ENCODE results near the gene PARN. TPM values are rescaled to one million over a fixed set of nuclear protein-coding genes. Genes with fewer than 3 reads are reported as not detected.
"Not testable (repeated sequence)": the region's sequence is repeated elsewhere in the genome, so short reads cannot be mapped to it uniquely, and the experiment has no call there.

The PARN gene
- total and polyA plus RNA-seq, 8 donors = 8.3 to 19.6 (median 14.1) TPM

GRCh38 chr16:14446796-14447195 is 183.3 kb downstream of the PARN start:
- DNase-seq (no peak), ATAC-seq (no peak), FAIRE-seq (no peak)
- Histone ChIP-seq H3K4me1 (no peaks in the 10 kb centered on the region), H3K4me3 (no peak overlapping the region), H3K27me3 (no peaks in the 10 kb centered on the region), H3K9me3 (no peaks in the 10 kb centered on the region), H3K27ac (no peak overlapping the region), H3K36me3 (no peaks in the 10 kb centered on the region)
- intact Hi-C loops (cut with DNase I) = no loop called here
- no peak for TF ChIP-seq CTCF (IDR thresholded peaks at IDR 0.05)
- 93 to 95% methylated on average over 5 of the region's 5 CpGs for WGBS, 2 donors

- no peak for DNase-seq
- WGBS, 2 donors = 95 to 96% methylated on average over 12 of the region's 12 CpGs
- no peak for FAIRE-seq
These were observed 183.9 kb downstream of the PARN start for GRCh38 chr16:14445937-14446715.

GRCh38 chr16:14444979-14445810 is 184.9 kb downstream of the PARN start:
- Histone ChIP-seq H3K9me3 (no peaks in the 10 kb centered on the region), H3K27me3 (no peaks in the 10 kb centered on the region), H3K36me3 (no peaks in the 10 kb centered on the region), H3K4me1 (no peaks in the 10 kb centered on the region), H3K4me3 (no peak overlapping the region), H3K27ac (no peak overlapping the region)
- intact Hi-C loops (cut with DNase I) = no loop called here
- ATAC-seq = no peak
- WGBS, 2 donors = 93 to 96% methylated on average over 8 of the region's 8 CpGs
- TF ChIP-seq CTCF (IDR thresholded peaks at IDR 0.05) = no peak
- DNase-seq = no peak
- no peak for FAIRE-seq

More at GRCh38 chr16:14445937-14446715, 183.9 kb downstream of the PARN start:
- TF ChIP-seq CTCF (IDR thresholded peaks at IDR 0.05) = no peak
- Histone ChIP-seq H3K9me3 (no peaks in the 10 kb centered on the region), H3K4me3 (no peak overlapping the region), H3K27ac (no peak overlapping the region), H3K36me3 (no peaks in the 10 kb centered on the region), H3K4me1 (no peaks in the 10 kb centered on the region), H3K27me3 (no peaks in the 10 kb centered on the region)
- intact Hi-C loops (cut with DNase I) = no loop called here
- no peak for ATAC-seq

- H3K27me3 ChIP-seq; H3K9me3 ChIP-seq; H3K27ac ChIP-seq; H3K36me3 ChIP-seq; H3K4me1 ChIP-seq; ATAC-seq; FAIRE-seq; DNase-seq; intact Hi-C loops (cut with DNase I); H3K4me3 ChIP-seq: not testable (repeated sequence)
- 90 to 95% methylated on average over 9 of the region's 9 CpGs for WGBS, 2 donors
These were observed 188.5 kb downstream of the PARN start for GRCh38 chr16:14441533-14441932.

- intact Hi-C loops (cut with DNase I) = no loop called here
- Histone ChIP-seq H3K27me3 (no peaks in the 10 kb centered on the region), H3K9me3 (no peaks in the 10 kb centered on the region), H3K27ac (no peak overlapping the region), H3K4me1 (no peaks in the 10 kb centered on the region), H3K36me3 (no peaks in the 10 kb centered on the region), H3K4me3 (no peak overlapping the region)
- DNase-seq (no peak), ATAC-seq (no peak), FAIRE-seq (no peak)
- WGBS, 2 donors = 61 to 62% methylated on average over 1 of the region's 1 CpG
- no peak for TF ChIP-seq CTCF (IDR thresholded peaks at IDR 0.05)
These were observed 191.8 kb downstream of the PARN start for GRCh38 chr16:14438256-14438655.
